ENCODE results near the gene TBCEL.

GRCh38 chr11:121029153-121029552 is 5.3 kb downstream of the TBCEL start:
- TF ChIP-seq, protein P1, sequence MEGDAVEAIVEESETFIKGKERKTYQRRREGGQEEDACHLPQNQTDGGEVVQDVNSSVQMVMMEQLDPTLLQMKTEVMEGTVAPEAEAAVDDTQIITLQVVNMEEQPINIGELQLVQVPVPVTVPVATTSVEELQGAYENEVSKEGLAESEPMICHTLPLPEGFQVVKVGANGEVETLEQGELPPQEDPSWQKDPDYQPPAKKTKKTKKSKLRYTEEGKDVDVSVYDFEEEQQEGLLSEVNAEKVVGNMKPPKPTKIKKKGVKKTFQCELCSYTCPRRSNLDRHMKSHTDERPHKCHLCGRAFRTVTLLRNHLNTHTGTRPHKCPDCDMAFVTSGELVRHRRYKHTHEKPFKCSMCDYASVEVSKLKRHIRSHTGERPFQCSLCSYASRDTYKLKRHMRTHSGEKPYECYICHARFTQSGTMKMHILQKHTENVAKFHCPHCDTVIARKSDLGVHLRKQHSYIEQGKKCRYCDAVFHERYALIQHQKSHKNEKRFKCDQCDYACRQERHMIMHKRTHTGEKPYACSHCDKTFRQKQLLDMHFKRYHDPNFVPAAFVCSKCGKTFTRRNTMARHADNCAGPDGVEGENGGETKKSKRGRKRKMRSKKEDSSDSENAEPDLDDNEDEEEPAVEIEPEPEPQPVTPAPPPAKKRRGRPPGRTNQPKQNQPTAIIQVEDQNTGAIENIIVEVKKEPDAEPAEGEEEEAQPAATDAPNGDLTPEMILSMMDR (IDR thresholded peaks at IDR 0.05) = no peak
- no peak for TF ChIP-seq POLR2A (IDR thresholded peaks at IDR 0.05)
- no peak for TF ChIP-seq POLR2AphosphoS5 (IDR thresholded peaks at IDR 0.05)
